NCI-H187 (cell line): ENCODE measurements around the gene ZNF638.

Experiments
- DNase-seq, 2 experiments: peaks; one replicate each; lab custom pipeline; 2025; lab: John Stamatoyannopoulos, UW

ZNF638 gene

GRCh38 chr2:71332435-71332796 is 834 bp downstream of the ZNF638 start:
- DNase-seq, result no peak

- DNase-seq, result no peak
These were observed 2.0 kb downstream of the ZNF638 start for GRCh38 chr2:71333619-71334018.

DNA sequence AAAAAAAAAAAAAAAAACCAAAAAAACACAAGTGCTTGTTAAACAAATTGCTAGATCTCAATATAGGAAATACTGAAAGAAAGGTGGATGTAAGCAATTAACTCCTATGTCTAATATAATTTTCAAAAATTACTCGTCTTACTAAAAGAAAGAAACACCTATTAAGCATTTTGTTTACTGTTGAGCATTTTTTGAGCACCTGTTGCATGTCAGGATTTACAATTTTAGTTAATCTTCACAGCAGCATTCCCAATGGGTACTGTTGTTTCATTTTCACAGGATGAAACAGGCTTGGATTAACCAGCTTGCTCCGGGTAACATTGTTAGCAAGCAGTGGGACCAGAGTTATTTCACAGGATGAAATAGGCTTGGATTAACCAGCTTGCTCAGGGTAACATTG is 4.8 kb downstream of the ZNF638 start:
- no peak for DNase-seq

- no peak for DNase-seq
These were observed 5.2 kb downstream of the ZNF638 start for GRCh38 chr2:71336802-71337201.

DNA sequence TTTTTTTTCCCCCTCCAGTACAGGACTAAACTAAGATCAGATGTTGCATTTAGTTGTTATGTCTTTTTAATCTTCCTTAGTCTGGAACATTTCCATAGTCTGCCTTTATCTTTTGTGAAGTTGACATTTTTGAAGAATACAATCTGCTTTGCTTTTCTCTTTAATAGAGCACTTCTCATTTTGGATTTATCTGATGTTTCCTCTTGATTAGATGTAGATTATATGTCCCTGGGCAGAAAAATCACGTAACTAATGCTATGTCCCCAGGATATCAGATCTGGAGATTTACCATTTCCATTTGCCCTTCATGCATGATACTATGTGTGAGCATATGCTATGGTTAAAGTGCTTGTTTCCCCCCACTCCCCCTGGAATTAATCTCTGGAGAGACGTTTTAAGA is 6.2 kb downstream of the ZNF638 start:
- DNase-seq, result no peak

DNA sequence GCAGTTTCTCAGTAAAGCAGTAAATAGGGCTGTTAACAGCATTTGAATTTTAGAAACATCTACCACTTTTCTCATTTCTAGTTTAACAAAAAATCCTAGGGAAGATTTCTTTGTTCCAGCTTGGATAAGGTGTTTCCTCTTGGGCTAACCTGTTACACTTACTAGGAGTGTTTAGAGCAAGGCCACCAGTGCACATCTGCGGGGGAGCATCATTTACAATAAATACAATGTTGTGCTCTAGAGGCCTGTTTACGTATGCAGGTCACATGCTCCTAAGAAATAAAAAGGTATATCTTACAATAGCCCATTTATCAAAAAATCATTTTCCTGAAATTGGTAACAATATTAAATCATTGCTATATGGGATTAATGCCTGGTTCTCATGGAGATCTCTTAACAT is 8.1 kb downstream of the ZNF638 start:
- no peak for DNase-seq

DNA sequence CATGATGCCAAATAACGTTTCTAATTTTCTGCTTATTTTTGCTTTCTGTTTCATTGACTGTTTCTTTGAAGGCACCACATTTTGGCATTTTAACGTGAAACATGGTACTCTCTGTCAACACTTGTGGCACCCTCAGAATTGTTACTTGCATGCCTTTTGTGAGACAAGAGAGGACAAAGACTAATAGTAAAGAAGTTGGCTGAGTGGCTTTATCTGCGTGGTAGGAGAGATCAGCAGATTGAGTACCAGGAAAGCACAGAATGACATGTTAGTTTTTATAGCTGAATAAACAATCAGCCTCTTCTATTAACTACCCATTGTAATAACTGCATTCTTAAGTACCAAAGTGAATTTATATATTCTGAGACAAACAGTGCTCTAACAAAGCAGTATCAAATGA is 8.6 kb downstream of the ZNF638 start:
- DNase-seq, result no peak

DNA sequence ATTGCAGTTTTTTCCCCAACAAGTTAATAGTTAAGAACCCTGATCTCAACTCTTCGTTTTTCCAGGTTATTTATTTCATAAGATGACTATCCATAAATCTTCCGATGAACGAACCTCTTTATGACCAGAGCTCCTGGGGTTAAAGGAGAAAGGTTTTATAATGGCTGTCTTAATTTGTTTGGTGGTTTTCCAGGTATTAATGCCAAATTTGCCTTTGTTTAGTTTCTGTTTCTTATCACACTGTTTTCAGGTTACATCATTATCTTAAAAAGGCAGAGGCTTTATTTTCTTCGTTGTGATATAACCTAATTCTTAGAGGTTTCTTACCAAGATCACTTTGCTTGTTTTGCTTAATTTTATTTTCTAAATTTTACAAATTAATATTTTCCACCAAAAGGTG is 10.1 kb downstream of the ZNF638 start:
- no peak for DNase-seq

DNA sequence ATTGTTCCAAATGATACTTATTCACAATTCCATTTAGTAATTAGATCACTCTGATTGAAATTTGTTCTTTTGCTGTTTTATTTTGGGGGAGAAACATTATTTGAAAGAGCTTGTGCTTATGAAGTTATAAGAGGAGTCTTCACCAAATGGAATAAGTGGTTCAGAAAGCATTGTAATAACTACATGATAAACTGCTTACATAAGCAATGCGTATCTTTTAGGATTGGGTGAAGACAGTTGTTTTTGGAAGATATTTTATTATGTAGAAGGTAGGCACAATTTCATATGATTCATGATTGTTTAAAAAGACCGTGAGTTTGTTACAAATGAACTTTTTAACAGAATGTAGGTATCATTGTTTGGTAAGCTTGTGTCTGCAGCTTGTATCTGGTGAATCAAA is 14.5 kb downstream of the ZNF638 start:
- no peak for DNase-seq

GRCh38 chr2:71347517-71347916 is 15.9 kb downstream of the ZNF638 start:
- no peak for DNase-seq

DNA sequence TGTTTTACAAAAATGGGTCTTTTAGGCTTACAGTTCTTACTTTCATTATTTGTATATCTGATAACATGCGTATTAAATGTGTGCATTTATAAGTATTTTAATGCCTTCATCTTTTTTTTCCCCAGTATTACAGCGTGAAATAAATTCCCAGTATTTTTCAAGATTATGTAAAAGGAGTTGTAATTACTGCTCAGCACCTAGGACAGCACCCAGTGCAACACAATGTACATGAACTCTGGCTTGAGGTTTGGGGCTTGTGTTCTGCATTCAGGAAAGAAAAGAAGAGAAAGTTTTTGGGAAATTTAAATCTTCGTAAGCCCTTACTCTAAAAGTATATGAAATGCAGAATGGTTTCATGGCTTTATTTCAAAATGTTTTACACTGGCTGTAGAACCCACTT is 16.7 kb downstream of the ZNF638 start:
- no peak for DNase-seq

GRCh38 chr2:71353248-71353647 is 21.7 kb downstream of the ZNF638 start:
- no peak for DNase-seq

DNA sequence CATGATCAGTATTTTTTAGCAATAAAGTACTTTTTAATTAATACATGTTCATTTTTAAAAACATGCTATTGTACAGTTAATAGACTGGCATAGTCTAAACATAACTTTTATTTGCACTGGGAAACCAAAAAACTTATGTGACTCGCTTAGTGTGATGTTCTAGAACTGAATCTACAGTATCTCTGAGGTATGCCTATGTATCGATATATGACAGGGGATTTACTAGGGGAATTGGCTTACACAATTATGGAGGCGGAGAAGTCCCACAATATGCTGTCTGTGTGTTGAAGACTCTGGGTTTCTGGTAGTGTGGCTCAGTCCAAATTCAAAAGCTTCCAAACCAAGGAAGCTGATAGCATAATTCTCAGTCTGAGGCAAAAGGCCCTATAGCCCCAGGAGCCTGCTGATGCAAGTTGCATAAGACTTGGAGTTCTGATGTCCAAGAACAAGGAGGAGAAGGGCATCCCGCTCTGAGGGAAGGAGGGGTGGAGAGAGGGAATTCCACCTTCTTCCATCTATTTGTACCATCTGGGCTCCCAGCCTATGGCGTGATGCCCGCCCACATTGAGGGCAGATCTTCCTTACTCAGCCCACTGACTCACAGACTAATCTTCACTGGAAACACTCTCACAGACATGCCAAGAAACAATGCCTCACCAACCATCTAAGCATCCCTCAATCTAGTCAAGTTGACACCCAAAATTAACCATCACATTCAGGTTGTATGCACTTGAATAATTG is 27.5 kb downstream of the ZNF638 start:
- no peak for DNase-seq

DNA sequence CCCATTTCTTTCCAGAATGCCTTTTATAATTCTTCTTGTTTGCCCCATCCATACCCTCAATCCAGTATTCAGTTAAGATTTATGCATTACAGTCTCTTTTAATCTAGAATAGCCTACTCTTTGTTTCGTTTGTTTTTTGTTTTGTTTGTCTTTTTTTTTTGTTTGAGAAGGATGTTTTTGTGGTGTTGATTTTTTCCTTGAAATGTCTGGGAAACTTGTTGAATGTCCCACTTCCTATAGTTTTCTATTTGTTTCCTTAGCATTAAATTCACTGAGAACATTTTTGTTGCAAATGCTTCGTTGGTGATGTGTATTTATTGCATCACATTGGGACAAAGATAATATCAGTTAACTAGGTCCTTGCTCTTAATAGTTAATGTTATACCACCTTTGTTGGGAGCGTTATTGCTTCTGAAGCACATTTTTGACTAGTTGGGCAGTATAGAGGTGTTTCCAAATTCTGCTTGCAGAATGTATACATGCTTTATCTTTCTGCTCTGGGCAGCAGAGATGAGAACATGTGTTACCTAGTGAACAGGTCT is 28.9 kb downstream of the ZNF638 start:
- DNase-seq, result no peak

- no peak for DNase-seq
These were observed 30.0 kb downstream of the ZNF638 start for GRCh38 chr2:71361631-71362030.

DNA sequence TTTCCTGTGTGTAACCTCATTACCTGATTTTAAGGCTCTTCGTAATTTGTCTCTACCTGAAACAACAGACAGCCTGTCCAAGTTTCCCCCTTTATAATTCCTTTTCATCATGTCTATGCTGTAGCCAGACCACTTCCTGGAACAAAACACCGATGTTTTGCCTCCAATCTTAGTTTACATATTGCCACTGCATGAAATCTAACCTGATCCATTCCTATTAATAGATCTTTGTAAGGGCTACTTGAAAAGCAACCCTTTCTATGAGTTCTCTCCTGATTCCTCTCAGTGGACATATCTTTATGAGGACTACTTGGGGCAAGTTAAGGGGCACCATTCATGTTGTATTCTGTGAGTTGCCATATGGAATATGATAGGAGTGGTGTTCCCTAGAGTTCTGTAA is 30.9 kb downstream of the ZNF638 start:
- no peak for DNase-seq

GRCh38 chr2:71370015-71370414 is 38.4 kb downstream of the ZNF638 start:
- no peak for DNase-seq

GRCh38 chr2:71372042-71372441 is 40.5 kb downstream of the ZNF638 start:
- DNase-seq, result no peak

DNA sequence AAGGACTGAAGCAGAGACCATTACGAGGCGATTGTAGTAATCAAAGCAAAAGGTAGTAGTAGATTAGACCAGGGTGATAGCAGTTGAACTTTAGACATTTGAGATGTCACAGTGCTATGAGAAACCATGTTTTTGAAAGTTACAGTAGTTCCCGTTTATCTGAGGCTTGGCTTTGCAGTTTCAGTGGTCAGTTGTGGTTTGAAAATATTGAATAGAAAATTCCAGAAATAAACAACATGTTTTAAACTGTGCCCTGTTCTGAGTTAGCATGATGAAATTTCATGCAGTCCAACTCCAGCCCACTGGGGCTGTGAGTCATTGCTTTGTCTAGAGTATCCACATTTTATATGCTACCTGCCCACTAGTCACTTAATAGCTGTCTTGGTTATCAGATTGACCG is 47.5 kb downstream of the ZNF638 start:
- DNase-seq, result no peak

- no peak for DNase-seq
These were observed 49.1 kb downstream of the ZNF638 start for GRCh38 chr2:71380665-71381064.

GRCh38 chr2:71385012-71385411 is 53.4 kb downstream of the ZNF638 start:
- DNase-seq, result no peak

- no peak for DNase-seq
These were observed 56.6 kb downstream of the ZNF638 start for GRCh38 chr2:71388214-71388613.

- DNase-seq, result no peak
These were observed 57.9 kb downstream of the ZNF638 start for GRCh38 chr2:71389384-71390072.

DNA sequence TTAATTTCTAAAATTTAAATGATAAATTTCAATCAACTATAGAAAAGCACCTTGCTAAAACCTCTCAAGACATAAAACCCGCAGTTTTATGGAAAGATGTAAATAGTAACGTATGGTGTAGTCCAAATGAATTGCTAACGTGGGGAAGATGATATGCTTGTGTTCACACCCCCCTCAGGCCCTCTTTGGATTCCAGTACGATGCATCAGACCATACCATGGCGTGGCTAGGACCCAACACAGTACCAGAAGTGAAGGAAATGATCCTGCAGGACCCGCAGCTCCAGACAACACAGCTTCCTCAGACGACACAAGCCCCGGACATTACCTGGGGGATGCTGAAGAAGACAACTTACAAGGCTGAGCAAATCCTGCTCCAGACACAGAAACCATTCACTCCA is 61.6 kb downstream of the ZNF638 start:
- no peak for DNase-seq
